ENCODE results near the gene TMEM120B. TPM values are rescaled to one million over a fixed set of nuclear protein-coding genes. Genes with fewer than 3 reads are reported as not detected.
A peak's percentile ranks its signal among the peaks of the same experiment; 100 is the strongest.

TMEM120B gene
- total and polyA plus RNA-seq, 2 of the 13 experiments (the other 11 are each of a cell fraction or from before 2014, with no cell fraction given), result 7.1 to 12.9 TPM

GRCh38 chr12:121811434-121812319, 99.1 kb downstream of the TMEM120B start (continued):
- TF ChIP-seq SIN3A (IDR thresholded peaks at IDR 0.05; ENCODE audit: borderline replicate concordance, low read depth, low read length) (peak; percentile 51; the same call in 1 of the 2 replicates), ZNF121 (CRISPR knock-in tag; IDR thresholded peaks at IDR 0.05) (no peak), ZNF230 (CRISPR knock-in tag; IDR thresholded peaks at IDR 0.05) (no peak), KIAA2018 (CRISPR knock-in tag; IDR thresholded peaks at IDR 0.05; ENCODE audit: borderline replicate concordance) (no peak), ZNF792 (CRISPR knock-in tag; IDR thresholded peaks at IDR 0.05) (no peak), ZNF225 (CRISPR knock-in tag; IDR thresholded peaks at IDR 0.05) (no peak), TEAD2 (CRISPR knock-in tag; IDR thresholded peaks at IDR 0.05) (no peak), GATAD1 (CRISPR knock-in tag; IDR thresholded peaks at IDR 0.05) (no peak; the same call in 1 of the 2 replicates), POLR2G (IDR thresholded peaks at IDR 0.05; ENCODE audit: low read depth, low read length) (no peak), PRDM10 (CRISPR knock-in tag; IDR thresholded peaks at IDR 0.05; ENCODE audit: low read depth) (no peak), ZSCAN9 (CRISPR knock-in tag; IDR thresholded peaks at IDR 0.05; ENCODE audit: borderline replicate concordance) (no peak), ATAD3A (CRISPR knock-in tag; IDR thresholded peaks at IDR 0.05) (no peak), GLI4 (CRISPR knock-in tag; IDR thresholded peaks at IDR 0.05; ENCODE audit: borderline replicate concordance) (no peak), ARID2 (CRISPR knock-in tag; IDR thresholded peaks at IDR 0.05; ENCODE audit: borderline replicate concordance) (no peak)
